GM21515 (cell line): ENCODE measurements around the gene NABP1.

ENCODE experiments used
- ATAC-seq: cut with Tn5 transposase; IDR thresholded peaks from one replicate; pipeline ENCODE4 v1.9.1; 2021; ENCODE audit not compliant: unreplicated experiment

NABP1 gene

GRCh38 chr2:191703079-191703725, 25.3 kb downstream of the NABP1 start:
- no peak for ATAC-seq

- ATAC-seq, result no peak
These were observed 27.1 kb downstream of the NABP1 start for GRCh38 chr2:191705084-191705483.

- no peak for ATAC-seq
These were observed 27.8 kb downstream of the NABP1 start for GRCh38 chr2:191705701-191706100.

GRCh38 chr2:191706791-191707190, 28.9 kb downstream of the NABP1 start:
- no peak for ATAC-seq

- ATAC-seq, result no peak
These were observed 29.6 kb downstream of the NABP1 start for GRCh38 chr2:191707542-191707941.

GRCh38 chr2:191710411-191710900, 32.5 kb downstream of the NABP1 start:
- no peak for ATAC-seq

- ATAC-seq, result no peak
These were observed 33.7 kb downstream of the NABP1 start for GRCh38 chr2:191711621-191712020.

- no peak for ATAC-seq
These were observed 35.9 kb downstream of the NABP1 start for GRCh38 chr2:191713837-191714236.

GRCh38 chr2:191714925-191715324, 37.0 kb downstream of the NABP1 start:
- ATAC-seq, result no peak

GRCh38 chr2:191715471-191715870, 37.5 kb downstream of the NABP1 start:
- no peak for ATAC-seq

- ATAC-seq, result no peak
These were observed 41.3 kb downstream of the NABP1 start for GRCh38 chr2:191719261-191719660.

- ATAC-seq, result no peak
These were observed 42.0 kb downstream of the NABP1 start for GRCh38 chr2:191719938-191720337.

- ATAC-seq, result no peak
These were observed 43.4 kb downstream of the NABP1 start for GRCh38 chr2:191721331-191721730.

GRCh38 chr2:191724015-191724414, 46.1 kb downstream of the NABP1 start:
- no peak for ATAC-seq

- no peak for ATAC-seq
These were observed 51.1 kb downstream of the NABP1 start for GRCh38 chr2:191728750-191729624.

GRCh38 chr2:191730263-191730662, 52.3 kb downstream of the NABP1 start:
- no peak for ATAC-seq
